ENCODE results near the gene SYT2.
"Not testable (repeated sequence)": the region's sequence is repeated elsewhere in the genome, so short reads cannot be mapped to it uniquely, and the experiment has no call there.

Gene SYT2

GRCh38 chr1:202639500-202639899 is 70.8 kb downstream of the SYT2 start:
- DNase-seq = no peak

DNA sequence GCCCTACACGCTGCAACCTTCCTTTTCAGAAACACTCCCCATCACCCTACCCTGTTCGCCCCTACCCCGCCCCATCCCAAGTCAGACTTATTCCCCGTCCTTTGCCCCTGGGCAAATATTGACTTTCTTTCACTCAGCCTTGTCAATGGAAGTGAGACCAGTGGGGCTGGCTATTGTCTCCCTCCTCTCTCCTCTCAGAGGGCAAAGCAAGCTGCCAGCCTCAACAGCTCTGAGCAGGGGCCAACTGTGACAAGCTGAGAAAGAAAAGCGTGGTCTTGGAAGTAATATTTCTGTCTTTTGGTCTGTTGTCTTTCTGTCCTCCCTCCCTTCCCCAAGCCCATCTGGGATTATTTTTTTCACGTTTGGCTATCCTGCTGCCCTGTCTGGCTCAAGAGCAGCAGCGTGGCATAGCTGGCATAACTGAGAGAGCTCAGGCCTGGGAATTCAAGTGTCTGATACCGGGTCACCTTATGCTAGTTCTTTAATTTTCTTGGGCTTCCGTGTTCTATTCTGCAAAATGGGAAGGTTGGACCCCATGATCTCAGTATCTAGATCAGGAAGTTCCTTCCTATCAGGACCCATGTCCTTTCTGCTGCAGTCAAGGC is 71.5 kb downstream of the SYT2 start:
- not testable (repeated sequence) for DNase-seq

DNA sequence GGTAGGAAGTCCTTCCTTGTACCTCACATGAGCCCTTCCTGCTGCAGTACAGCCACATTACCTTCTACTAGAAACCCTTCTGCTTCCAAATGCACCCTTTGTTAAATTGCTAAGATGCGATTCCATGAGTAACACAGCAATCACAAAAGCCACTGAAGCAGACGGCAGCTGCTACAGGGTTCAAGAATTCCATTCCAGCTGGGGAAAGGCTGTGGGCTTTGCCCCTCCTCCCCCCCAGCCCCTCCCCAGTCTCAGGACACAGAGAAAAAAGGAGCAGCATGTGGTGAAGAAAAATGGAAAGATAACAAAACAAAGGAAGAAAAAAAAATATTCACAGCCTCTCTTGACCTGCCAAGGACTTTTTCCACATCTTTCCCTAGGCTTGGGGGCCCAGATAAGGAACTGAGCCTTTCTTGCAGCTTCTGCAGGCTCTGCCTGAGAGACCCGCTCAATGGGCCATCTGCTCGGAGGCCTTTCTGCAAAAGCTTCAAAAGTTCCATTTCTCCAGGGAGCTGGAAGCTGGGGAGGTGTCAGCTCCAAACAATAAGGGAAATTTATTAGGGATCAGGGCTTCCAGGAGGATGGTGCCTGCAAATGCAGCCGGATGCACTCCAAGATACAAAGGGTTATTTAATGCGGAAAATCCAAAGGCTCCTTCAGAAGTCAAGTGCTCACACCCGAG is 72.1 kb downstream of the SYT2 start:
- no peak for DNase-seq

DNA sequence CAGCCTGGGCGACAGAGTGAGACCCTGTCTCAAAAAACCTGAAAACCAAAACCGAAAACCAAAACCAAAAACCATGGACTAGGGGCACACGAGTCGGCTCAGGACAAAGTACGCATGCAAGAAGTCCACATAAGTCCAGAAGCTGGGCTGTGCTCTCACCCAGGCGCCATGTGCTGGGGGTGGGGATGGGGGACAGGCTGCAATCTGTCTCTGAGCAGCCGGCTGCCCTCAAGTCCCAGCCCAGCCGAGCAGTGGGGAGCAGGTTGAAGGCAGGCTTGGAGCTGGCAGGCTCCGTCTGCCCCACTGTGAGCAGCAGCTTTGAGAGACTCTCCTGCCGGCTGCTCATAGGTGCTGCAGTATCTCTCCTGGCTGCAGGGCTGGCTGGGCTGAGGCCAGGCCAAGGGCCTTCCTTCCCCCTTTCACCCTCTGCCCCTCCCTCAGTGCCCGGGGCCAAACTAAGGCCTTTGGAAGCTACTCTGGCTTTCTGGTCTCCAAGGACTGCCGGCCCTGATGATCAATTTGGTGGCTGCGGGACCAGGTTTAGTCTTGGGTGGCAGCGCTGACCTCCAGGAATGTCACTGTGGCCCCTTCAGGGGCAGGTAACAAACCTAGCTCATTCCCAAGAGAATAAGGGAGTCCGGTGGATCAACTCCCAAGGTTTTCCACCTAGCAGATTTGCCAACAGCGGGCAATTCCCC is 72.8 kb downstream of the SYT2 start:
- not testable (repeated sequence) for DNase-seq

- not testable (repeated sequence) for DNase-seq
These were observed 74.1 kb downstream of the SYT2 start for GRCh38 chr1:202636171-202636570.

DNA sequence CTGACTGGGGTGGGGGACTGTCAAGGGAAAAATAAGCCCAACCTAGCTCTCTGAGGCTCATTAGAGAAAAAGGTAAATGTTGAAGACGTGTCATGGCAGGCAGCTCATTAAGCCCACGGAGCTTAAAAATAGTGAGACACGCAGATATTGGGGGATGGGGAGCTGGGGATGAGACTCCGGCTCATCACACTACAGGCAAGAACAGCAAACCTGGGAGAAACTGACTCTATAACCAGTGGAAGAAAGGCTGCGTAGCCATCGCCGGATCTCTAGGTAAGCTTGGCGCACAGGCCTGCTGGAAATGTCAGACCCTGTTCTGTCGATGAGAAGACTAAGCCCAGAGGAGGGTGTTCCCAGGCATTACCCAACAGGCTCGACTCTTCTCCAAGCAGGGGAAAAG is 78.0 kb downstream of the SYT2 start:
- no peak for DNase-seq

DNA sequence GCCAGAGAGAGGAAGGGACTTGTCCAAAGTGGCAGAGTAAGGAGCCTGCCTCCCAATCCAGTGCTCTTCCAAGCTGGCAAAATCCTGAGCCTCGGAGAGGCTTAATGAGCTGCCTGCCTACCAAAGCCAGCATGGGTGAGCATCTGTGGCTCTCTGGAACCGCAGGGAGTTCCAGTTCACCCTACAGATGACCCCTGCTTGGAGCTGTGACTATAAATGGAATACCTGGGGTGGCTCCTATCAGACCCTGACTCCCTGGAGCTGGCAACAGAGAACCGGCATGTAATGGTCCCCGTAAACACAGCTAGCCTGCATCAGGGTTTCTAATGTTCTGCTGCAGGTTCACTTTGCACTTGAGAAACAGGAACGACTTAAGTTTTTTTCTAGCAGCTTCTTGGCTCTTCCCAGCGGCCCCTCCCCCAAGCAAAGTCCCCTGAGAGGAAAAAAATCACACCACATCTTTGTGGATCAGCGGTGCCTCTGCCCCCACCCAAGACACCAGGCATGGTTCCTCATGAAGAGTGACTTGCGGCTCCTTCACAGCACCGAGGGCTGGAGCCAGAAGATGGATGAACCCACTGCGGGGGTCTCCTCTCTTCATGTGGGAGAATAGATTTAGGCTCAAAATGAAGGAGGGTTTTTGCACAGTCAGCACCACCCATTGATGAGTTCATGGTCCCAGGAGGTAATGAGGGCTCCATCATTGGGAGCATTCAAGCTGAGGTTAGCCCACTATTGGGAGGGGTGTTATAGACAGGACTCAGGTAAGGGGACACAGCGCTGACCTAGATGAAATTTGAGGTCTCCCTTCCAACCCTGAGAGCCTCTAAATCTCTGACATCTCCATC is 79.0 kb downstream of the SYT2 start:
- no peak for DNase-seq

GRCh38 chr1:202630541-202630940 is 79.7 kb downstream of the SYT2 start:
- no peak for DNase-seq

- DNase-seq = not testable (repeated sequence)
These were observed 80.2 kb downstream of the SYT2 start for GRCh38 chr1:202630096-202630495.

DNA sequence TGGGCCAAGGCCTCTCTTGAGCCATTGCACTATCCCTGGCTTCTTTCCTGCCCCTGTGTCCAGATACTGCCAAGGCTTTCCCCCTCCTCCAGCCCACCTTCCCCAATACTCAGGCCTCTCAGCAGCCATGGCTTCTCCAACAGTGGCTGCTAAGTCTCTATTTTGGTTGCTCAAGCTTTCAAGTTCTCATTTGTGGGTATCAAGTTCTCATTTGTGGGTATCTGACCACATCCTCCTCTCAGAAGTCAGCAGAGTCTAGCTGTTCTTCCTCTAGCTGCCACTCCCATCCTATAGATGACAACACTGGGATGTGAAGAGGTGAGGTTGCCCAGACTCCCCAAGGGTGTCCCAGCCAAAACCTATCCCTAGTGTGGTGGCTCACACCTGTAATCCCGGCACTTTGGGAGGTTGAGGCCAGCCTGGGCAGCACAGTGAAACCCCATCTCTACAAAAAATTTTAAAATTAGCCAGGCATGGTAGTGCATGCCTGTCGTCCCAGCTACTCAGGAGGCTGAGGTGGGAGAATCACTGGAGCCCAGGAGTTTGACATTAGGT is 80.9 kb downstream of the SYT2 start:
- peak; percentile 64 for DNase-seq

GRCh38 chr1:202628646-202629215 is 81.5 kb downstream of the SYT2 start:
- DNase-seq = no peak

GRCh38 chr1:202627841-202628565 is 82.3 kb downstream of the SYT2 start:
- DNase-seq = no peak

DNA sequence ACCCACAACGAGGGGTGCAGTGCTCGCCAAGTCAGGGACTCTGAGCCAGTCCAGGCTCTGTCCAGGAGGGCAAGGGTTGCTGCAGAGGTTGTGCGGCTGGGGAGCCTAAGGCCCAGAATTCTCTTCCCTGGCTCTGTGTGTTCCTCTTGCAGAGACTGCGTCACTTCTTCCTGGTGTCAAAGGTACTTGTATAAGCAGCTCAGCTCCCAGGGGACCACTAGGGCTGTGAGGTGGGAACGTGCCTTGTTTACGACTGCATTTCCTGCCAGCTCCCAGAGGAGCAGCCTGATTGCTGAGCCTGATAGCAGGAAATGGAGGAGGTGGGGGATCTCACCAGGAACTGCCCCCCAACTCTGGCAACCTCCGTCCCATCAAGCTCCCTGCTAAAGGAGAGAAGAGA is 83.2 kb downstream of the SYT2 start:
- not testable (repeated sequence) for DNase-seq

DNA sequence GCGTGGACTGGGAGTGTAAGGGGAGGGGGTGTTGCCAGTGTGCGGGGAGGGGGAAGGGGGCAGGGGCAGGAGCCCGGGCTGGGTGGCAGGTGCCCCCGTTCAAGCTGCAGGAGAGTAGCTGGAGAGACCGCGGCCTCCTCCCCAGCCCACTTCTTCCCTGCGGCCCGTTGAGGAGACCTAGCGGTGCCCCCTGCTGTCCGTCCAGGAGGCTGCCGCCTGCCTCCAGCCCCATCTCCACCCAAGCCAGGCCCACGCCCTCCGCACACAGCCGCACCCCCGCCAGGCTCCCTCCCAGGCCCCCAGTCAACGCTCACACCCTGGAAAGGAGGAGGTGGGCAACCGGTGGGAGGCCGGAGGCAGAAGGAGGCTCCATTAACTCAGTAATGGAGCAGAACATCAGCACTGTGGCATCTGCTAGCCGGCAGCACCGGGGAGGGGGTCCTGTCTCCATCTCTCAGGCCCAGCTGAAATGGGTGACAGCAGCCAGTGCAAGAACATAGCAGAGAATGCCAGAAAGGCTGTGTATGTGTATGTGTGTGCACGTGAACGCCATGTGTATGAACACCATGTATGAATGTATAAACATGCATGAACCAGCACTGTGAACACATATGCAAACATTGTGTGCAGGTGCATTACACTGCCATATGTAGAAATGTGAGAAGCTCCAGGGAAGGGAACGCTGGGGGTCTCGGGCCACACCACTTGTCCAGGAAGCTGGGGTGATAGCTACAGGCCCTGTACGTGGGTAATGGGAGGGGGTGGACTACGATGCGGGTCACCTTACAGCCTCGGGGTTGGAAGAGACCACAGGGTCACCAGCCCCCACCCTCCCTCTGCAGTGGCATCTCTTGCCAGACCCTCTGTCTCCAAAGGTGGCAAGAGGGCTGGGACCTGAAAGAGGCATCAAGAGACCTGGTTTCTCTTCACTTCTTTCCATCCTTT is 84.6 kb downstream of the SYT2 start:
- DNase-seq = peak; percentile 65

DNA sequence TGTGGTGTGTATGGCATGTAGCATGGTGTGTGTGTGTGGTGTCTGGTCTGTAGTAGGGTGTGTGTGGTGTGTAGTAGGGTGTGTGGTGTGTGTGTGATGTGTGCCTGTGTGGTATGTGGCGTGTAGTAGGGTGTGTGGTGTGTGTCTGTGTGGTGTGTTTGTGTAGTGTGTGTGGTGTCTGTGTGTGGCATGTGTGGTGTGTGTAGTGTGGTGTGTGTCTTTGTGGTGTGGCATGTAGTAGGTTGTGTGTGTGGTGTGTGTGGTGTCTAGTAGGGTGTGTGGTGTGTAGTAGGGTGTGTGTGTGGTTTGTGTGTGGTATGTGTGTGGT is 85.5 kb downstream of the SYT2 start:
- no peak for DNase-seq

- no peak for DNase-seq
These were observed 86.0 kb downstream of the SYT2 start for GRCh38 chr1:202624088-202624780.

DNA sequence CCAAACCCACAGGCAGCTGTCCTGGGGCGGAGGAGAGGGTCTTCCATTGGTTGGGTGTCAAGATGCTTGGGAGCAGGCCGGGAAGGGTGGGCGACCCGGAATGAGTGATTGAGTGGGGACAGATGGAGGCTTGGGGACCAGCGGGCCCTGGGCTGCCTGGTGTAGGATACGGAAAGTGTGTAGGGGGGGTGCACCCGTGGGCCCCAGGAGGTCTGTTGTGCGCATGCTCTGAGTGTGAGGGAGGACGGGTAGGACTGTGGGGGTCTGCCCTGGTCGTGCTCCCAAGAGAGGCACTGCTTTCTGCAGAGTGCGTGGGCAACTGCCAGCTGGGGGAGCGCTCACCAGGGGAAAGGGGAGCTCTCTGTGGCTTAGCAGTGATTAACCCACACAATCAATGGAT is 86.8 kb downstream of the SYT2 start:
- DNase-seq = not testable (repeated sequence)

- DNase-seq = no peak
These were observed 87.2 kb downstream of the SYT2 start for GRCh38 chr1:202623075-202623474.

DNA sequence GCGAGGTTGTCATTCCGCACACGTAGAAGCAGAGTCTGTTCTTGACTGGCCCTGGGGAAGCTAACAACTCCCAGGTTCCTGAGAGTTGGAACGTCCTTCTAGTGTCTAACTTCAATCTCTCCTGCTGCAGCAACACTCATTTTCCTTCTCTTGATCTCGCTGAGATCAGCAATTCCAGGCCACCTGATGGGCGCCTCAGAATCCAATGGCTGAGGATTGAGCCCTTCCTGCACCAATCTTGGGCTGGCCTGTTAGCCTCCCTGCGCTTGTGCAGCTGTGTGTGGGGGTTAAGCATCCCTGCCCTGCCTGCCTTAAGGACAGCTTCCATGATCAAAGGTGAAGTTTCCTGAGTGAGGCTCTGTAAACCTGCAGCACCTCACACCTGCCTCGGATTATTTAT is 87.9 kb downstream of the SYT2 start:
- no peak for DNase-seq

GRCh38 chr1:202621446-202621845 is 88.8 kb downstream of the SYT2 start:
- no peak for DNase-seq
